ENCODE measurements around the gene FHOD3.

FHOD3 gene

GRCh38 chr18:36693931-36694620 is 396.6 kb downstream of the FHOD3 start:
- DNase-seq (ENCODE audit: insufficient read length, low spot score), result no peak
- no peak for FAIRE-seq
- TF ChIP-seq POLR2A (IDR thresholded peaks at IDR 0.05; ENCODE audit: low read depth, low read length) (no peak), PAX5 (IDR thresholded peaks at IDR 0.05; ENCODE audit: insufficient read depth, low read length, severe bottlenecking) (no peak), POLR2AphosphoS5 (IDR thresholded peaks at IDR 0.05; ENCODE audit: low read depth, low read length) (no peak), SPI1 (IDR thresholded peaks at IDR 0.05; ENCODE audit: low read depth, low read length) (no peak), POU2F2 (IDR thresholded peaks at IDR 0.05; ENCODE audit: low read depth, low read length) (no peak), TAF1 (IDR thresholded peaks at IDR 0.05; ENCODE audit: low read depth, low read length) (no peak)

- DNase-seq (ENCODE audit: insufficient read length, low spot score), result no peak
- no peak for FAIRE-seq
- TF ChIP-seq PAX5 (IDR thresholded peaks at IDR 0.05; ENCODE audit: insufficient read depth, low read length, severe bottlenecking), result no peak
- no peak for TF ChIP-seq POLR2AphosphoS5 (IDR thresholded peaks at IDR 0.05; ENCODE audit: low read depth, low read length)
These were observed 398.3 kb downstream of the FHOD3 start for GRCh38 chr18:36695806-36696205.

- DNase-seq (ENCODE audit: insufficient read length, low spot score), result no peak
- no peak for FAIRE-seq
- TF ChIP-seq SPI1 (IDR thresholded peaks at IDR 0.05; ENCODE audit: low read depth, low read length) (no peak), POLR2A (IDR thresholded peaks at IDR 0.05; ENCODE audit: low read depth, low read length) (no peak), PAX5 (IDR thresholded peaks at IDR 0.05; ENCODE audit: insufficient read depth, low read length, severe bottlenecking) (no peak), TAF1 (IDR thresholded peaks at IDR 0.05; ENCODE audit: low read depth, low read length) (no peak), POU2F2 (IDR thresholded peaks at IDR 0.05; ENCODE audit: low read depth, low read length) (no peak), POLR2AphosphoS5 (IDR thresholded peaks at IDR 0.05; ENCODE audit: low read depth, low read length) (no peak)
These were observed 400.4 kb downstream of the FHOD3 start for GRCh38 chr18:36697905-36698304.

GRCh38 chr18:36700955-36701354 is 403.4 kb downstream of the FHOD3 start:
- DNase-seq (ENCODE audit: insufficient read length, low spot score) (no peak), FAIRE-seq (no peak)
- TF ChIP-seq TAF1 (IDR thresholded peaks at IDR 0.05; ENCODE audit: low read depth, low read length), result no peak
- no peak for TF ChIP-seq PAX5 (IDR thresholded peaks at IDR 0.05; ENCODE audit: insufficient read depth, low read length, severe bottlenecking)
- TF ChIP-seq SPI1 (IDR thresholded peaks at IDR 0.05; ENCODE audit: low read depth, low read length), result no peak
- TF ChIP-seq POU2F2 (IDR thresholded peaks at IDR 0.05; ENCODE audit: low read depth, low read length), result no peak
- no peak for TF ChIP-seq POLR2AphosphoS5 (IDR thresholded peaks at IDR 0.05; ENCODE audit: low read depth, low read length)

- no peak for DNase-seq (ENCODE audit: insufficient read length, low spot score)
- no peak for FAIRE-seq
- no peak for TF ChIP-seq PAX5 (IDR thresholded peaks at IDR 0.05; ENCODE audit: insufficient read depth, low read length, severe bottlenecking)
- no peak for TF ChIP-seq POLR2A (IDR thresholded peaks at IDR 0.05; ENCODE audit: low read depth, low read length)
- TF ChIP-seq SPI1 (IDR thresholded peaks at IDR 0.05; ENCODE audit: low read depth, low read length), result no peak
- TF ChIP-seq POLR2AphosphoS5 (IDR thresholded peaks at IDR 0.05; ENCODE audit: low read depth, low read length), result no peak
- no peak for TF ChIP-seq POU2F2 (IDR thresholded peaks at IDR 0.05; ENCODE audit: low read depth, low read length)
- no peak for TF ChIP-seq TAF1 (IDR thresholded peaks at IDR 0.05; ENCODE audit: low read depth, low read length)
These were observed 405.0 kb downstream of the FHOD3 start for GRCh38 chr18:36702401-36703013.

GRCh38 chr18:36704156-36704555 is 406.6 kb downstream of the FHOD3 start:
- DNase-seq (ENCODE audit: insufficient read length, low spot score) (no peak), FAIRE-seq (no peak)
- TF ChIP-seq POLR2AphosphoS5 (IDR thresholded peaks at IDR 0.05; ENCODE audit: low read depth, low read length), result no peak
- no peak for TF ChIP-seq POU2F2 (IDR thresholded peaks at IDR 0.05; ENCODE audit: low read depth, low read length)
- TF ChIP-seq SPI1 (IDR thresholded peaks at IDR 0.05; ENCODE audit: low read depth, low read length), result no peak
- TF ChIP-seq PAX5 (IDR thresholded peaks at IDR 0.05; ENCODE audit: insufficient read depth, low read length, severe bottlenecking), result no peak
- no peak for TF ChIP-seq TAF1 (IDR thresholded peaks at IDR 0.05; ENCODE audit: low read depth, low read length)
- no peak for TF ChIP-seq POLR2A (IDR thresholded peaks at IDR 0.05; ENCODE audit: low read depth, low read length)

GRCh38 chr18:36706134-36706881 is 408.8 kb downstream of the FHOD3 start:
- TF ChIP-seq SPI1 (IDR thresholded peaks at IDR 0.05; ENCODE audit: low read depth, low read length) (no peak), POLR2A (IDR thresholded peaks at IDR 0.05; ENCODE audit: low read depth, low read length) (no peak), POU2F2 (IDR thresholded peaks at IDR 0.05; ENCODE audit: low read depth, low read length) (no peak), POLR2AphosphoS5 (IDR thresholded peaks at IDR 0.05; ENCODE audit: low read depth, low read length) (no peak), PAX5 (IDR thresholded peaks at IDR 0.05; ENCODE audit: insufficient read depth, low read length, severe bottlenecking) (no peak), TAF1 (IDR thresholded peaks at IDR 0.05; ENCODE audit: low read depth, low read length) (no peak)
- FAIRE-seq (no peak), DNase-seq (ENCODE audit: insufficient read length, low spot score) (no peak)

- no peak for DNase-seq (ENCODE audit: insufficient read length, low spot score)
- no peak for FAIRE-seq
- no peak for TF ChIP-seq PAX5 (IDR thresholded peaks at IDR 0.05; ENCODE audit: insufficient read depth, low read length, severe bottlenecking)
- no peak for TF ChIP-seq POLR2AphosphoS5 (IDR thresholded peaks at IDR 0.05; ENCODE audit: low read depth, low read length)
- no peak for TF ChIP-seq POLR2A (IDR thresholded peaks at IDR 0.05; ENCODE audit: low read depth, low read length)
- TF ChIP-seq POU2F2 (IDR thresholded peaks at IDR 0.05; ENCODE audit: low read depth, low read length), result no peak
- no peak for TF ChIP-seq TAF1 (IDR thresholded peaks at IDR 0.05; ENCODE audit: low read depth, low read length)
- no peak for TF ChIP-seq SPI1 (IDR thresholded peaks at IDR 0.05; ENCODE audit: low read depth, low read length)
These were observed 410.9 kb downstream of the FHOD3 start for GRCh38 chr18:36708366-36708765.

GRCh38 chr18:36709315-36709714 is 411.8 kb downstream of the FHOD3 start:
- FAIRE-seq (no peak), DNase-seq (ENCODE audit: insufficient read length, low spot score) (no peak)
- TF ChIP-seq POU2F2 (IDR thresholded peaks at IDR 0.05; ENCODE audit: low read depth, low read length), result no peak
- TF ChIP-seq PAX5 (IDR thresholded peaks at IDR 0.05; ENCODE audit: insufficient read depth, low read length, severe bottlenecking), result no peak
- no peak for TF ChIP-seq SPI1 (IDR thresholded peaks at IDR 0.05; ENCODE audit: low read depth, low read length)
- no peak for TF ChIP-seq POLR2AphosphoS5 (IDR thresholded peaks at IDR 0.05; ENCODE audit: low read depth, low read length)
- TF ChIP-seq POLR2A (IDR thresholded peaks at IDR 0.05; ENCODE audit: low read depth, low read length), result no peak

Measured in GM12891 (cell line).